IPS-18a (cell line): ENCODE data around the gene TCTN3.
"Not testable (repeated sequence)": the region's sequence is repeated elsewhere in the genome, so short reads cannot be mapped to it uniquely, and the experiment has no call there.

ENCODE experiments used
- H3K27ac ChIP-seq: one replicate; pipeline ENCODE4 v1.5.1; 2013; ENCODE audit warnings: low read length
- H3K27me3 ChIP-seq: one replicate; pipeline ENCODE4 v1.6.1; 2013; ENCODE audit warnings: mild to moderate bottlenecking, low read length; ENCODE audit not compliant: control insufficient read depth, insufficient read depth
- H3K36me3 ChIP-seq: one replicate; pipeline ENCODE4 v1.6.1; 2013; ENCODE audit warnings: low read depth, low read length; ENCODE audit not compliant: control insufficient read depth
- H3K4me1 ChIP-seq: one replicate; pipeline ENCODE4 v1.6.1; 2013; ENCODE audit warnings: low read depth, low read length; ENCODE audit not compliant: control insufficient read depth
- H3K4me3 ChIP-seq: one replicate; pipeline ENCODE4 v1.5.1; 2013; ENCODE audit warnings: low read length
- H3K9ac ChIP-seq: one replicate; pipeline ENCODE4 v1.6.1; 2013; ENCODE audit warnings: mild to moderate bottlenecking, low read length, moderate library complexity
- H3K9me3 ChIP-seq: one replicate; pipeline ENCODE4 v1.6.1; 2013; ENCODE audit warnings: low read depth, low read length; ENCODE audit not compliant: control insufficient read depth

Gene TCTN3, protein sequence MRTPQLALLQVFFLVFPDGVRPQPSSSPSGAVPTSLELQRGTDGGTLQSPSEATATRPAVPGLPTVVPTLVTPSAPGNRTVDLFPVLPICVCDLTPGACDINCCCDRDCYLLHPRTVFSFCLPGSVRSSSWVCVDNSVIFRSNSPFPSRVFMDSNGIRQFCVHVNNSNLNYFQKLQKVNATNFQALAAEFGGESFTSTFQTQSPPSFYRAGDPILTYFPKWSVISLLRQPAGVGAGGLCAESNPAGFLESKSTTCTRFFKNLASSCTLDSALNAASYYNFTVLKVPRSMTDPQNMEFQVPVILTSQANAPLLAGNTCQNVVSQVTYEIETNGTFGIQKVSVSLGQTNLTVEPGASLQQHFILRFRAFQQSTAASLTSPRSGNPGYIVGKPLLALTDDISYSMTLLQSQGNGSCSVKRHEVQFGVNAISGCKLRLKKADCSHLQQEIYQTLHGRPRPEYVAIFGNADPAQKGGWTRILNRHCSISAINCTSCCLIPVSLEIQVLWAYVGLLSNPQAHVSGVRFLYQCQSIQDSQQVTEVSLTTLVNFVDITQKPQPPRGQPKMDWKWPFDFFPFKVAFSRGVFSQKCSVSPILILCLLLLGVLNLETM

GRCh38 chr10:95693668-95694534 is at the start of gene TCTN3:
Gene TCTN3, minus strand, starts transcription at chr10:95693927. Its CDS starts 28 bp downstream, at chr10:95693899.
- H3K4me1 ChIP-seq: peaks cover 4% of the 10 kb centered on the region
- H3K36me3 ChIP-seq: peaks cover 26% of the 10 kb centered on the region
- no peaks in the 10 kb centered on the region for H3K9me3 ChIP-seq
- peak within 1 kb of the TSS; percentile 97 for H3K9ac ChIP-seq
- H3K27ac ChIP-seq: peak within 1 kb of the TSS; percentile 89
- no peaks in the 10 kb centered on the region for H3K27me3 ChIP-seq
- peak within 1 kb of the TSS; percentile 97 for H3K4me3 ChIP-seq

DNA sequence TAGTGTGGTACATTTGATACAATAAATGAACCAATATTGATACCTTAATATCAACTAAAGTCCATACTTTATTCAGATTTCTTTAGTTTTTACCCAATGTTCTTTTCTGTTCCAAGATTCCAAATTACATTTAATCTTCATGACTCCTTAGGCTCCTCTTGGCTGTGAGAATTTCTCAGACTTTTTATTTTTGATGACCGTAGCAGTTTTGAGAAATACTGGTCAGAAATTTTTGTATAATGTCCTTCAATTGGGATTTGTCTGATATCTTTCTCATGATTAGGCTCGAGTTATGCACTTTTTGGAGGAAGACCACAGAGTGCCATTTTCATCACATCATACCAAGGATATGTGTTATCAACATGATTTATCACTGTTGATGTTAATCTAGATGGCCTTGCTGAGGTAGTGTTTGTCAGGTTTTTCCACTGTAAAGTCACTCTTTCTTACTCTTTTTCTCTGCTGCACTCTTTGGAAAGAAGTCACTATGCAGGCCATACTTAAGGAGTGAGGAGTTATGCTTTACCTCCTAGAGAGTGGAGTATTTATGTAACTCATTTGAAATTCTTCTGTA is 49.3 kb upstream of the TCTN3 start:
- no peaks in the 10 kb centered on the region for H3K27me3 ChIP-seq
- H3K4me1 ChIP-seq: no peaks in the 10 kb centered on the region
- no peak overlapping the region for H3K9ac ChIP-seq
- no peak overlapping the region for H3K4me3 ChIP-seq
- H3K36me3 ChIP-seq: no peaks in the 10 kb centered on the region
- H3K9me3 ChIP-seq: no peaks in the 10 kb centered on the region
- H3K27ac ChIP-seq: no peak overlapping the region

DNA sequence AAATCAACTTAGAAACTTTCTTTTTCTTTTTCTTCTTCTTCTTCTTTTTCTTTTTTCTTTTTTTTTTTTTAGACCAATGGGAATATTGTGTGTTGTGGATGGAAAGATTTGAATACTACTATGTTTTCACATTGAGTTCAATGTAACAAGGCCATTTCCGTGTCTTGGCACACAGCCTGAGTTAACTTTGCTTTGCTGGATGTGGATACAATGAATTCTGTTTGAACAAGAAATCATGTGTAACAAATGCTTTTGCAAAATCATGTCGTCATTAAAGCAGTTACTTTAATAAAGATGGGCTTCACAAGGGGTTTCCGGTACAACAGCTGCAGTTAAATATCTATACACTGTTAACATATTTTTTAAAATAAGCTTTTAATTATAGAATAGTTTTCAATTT is 48.8 kb upstream of the TCTN3 start:
- H3K9me3 ChIP-seq: no peaks in the 10 kb centered on the region
- H3K36me3 ChIP-seq: no peaks in the 10 kb centered on the region
- no peaks in the 10 kb centered on the region for H3K4me1 ChIP-seq
- no peak overlapping the region for H3K9ac ChIP-seq
- H3K4me3 ChIP-seq: no peak overlapping the region
- H3K27ac ChIP-seq: no peak overlapping the region
- no peaks in the 10 kb centered on the region for H3K27me3 ChIP-seq

DNA sequence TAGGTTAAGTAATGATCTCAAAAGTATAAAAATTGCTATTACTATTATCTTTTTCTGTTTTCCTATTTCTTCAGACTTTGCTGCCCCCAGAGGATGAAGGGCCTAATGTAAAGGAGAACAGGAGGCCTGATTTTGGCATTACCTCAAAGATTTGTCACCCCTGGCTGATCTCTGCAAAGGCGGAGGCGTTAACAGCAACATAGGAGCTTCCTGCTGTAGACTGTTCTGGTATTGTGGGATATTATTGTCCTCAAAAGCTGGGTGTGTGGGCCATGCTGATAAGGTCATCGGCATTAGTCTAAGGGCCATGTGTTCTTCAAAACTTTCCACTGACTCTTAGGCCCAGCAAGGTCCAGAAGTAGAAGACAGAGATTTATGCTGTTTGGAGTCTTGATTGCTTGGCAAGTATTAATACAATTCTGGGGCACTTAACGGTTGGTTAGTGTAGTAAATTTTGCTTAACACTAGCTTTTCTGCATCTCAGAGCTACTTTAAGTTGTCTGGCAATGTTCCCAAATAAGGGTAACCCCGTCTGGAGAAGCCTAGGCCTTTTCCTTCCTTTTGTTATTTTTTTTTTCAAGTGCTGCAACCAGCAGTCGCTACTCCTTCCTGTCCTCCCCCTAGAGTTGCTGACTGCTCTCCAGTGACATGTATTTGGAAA is 48.2 kb upstream of the TCTN3 start:
- no peaks in the 10 kb centered on the region for H3K27me3 ChIP-seq
- no peak overlapping the region for H3K27ac ChIP-seq
- no peak overlapping the region for H3K4me3 ChIP-seq
- no peak overlapping the region for H3K9ac ChIP-seq
- H3K36me3 ChIP-seq: no peaks in the 10 kb centered on the region
- no peaks in the 10 kb centered on the region for H3K4me1 ChIP-seq
- no peaks in the 10 kb centered on the region for H3K9me3 ChIP-seq

DNA sequence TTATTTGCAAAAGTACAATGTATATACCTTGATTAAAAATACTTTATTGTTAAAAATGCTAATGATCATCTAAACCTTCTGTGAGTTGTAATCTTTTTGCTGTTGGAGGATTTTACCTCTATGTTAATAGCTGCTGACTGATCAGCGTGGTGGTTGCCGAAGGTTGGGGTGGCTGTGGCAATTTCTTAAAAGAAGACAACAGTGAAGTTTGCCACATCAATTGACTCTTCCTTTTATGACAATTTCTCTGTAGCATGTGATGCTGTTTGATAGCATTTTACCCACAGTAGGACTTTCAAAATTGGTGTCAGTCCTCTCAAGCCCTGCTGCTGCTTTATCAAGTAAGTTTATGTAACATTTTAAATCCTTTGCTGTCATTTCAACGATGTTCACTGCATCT is 45.3 kb upstream of the TCTN3 start:
- no peak overlapping the region for H3K27ac ChIP-seq

DNA sequence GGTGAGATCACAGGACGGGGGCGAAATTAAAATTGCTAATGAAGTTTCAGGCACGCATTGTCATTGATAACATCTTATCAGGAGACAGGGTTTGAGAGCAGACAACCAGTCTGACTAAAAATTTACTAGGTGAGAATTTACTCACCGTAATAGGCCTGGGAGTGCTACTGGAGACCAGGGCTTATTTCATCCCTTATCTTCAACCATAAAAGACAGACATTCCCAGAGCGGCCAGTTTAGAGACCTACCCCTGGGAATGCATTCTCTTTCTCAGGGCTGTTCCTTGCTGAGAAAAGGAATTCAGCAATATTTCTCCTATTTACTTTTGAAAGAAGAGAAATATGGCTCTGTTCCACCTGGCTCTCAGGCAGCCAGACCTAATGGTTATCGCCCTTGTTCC is 39.2 kb upstream of the TCTN3 start:
- H3K9me3 ChIP-seq: peaks cover 10% of the 10 kb centered on the region
- H3K9ac ChIP-seq, H3K27ac ChIP-seq, H3K4me3 ChIP-seq, H3K27me3 ChIP-seq, H3K4me1 ChIP-seq, H3K36me3 ChIP-seq: not testable (repeated sequence)

More for the DNA sequence above, 45.3 kb upstream of the TCTN3 start:
- Histone ChIP-seq H3K27me3 (no peaks in the 10 kb centered on the region), H3K36me3 (no peaks in the 10 kb centered on the region), H3K4me3 (no peak overlapping the region), H3K4me1 (no peaks in the 10 kb centered on the region), H3K9me3 (no peaks in the 10 kb centered on the region), H3K9ac (no peak overlapping the region)

GRCh38 chr10:95730233-95730632 is 36.5 kb upstream of the TCTN3 start:
- Histone ChIP-seq H3K27ac (no peak overlapping the region), H3K27me3 (no peaks in the 10 kb centered on the region), H3K9me3 (peaks cover 10% of the 10 kb centered on the region), H3K4me1 (no peaks in the 10 kb centered on the region), H3K36me3 (no peaks in the 10 kb centered on the region), H3K4me3 (no peak overlapping the region), H3K9ac (no peak overlapping the region)

- Histone ChIP-seq H3K27ac (no peak overlapping the region), H3K4me1 (no peaks in the 10 kb centered on the region), H3K4me3 (no peak overlapping the region), H3K9me3 (peaks cover 10% of the 10 kb centered on the region), H3K9ac (no peak overlapping the region), H3K27me3 (no peaks in the 10 kb centered on the region), H3K36me3 (no peaks in the 10 kb centered on the region)
Measured at GRCh38 chr10:95729323-95730055, 35.8 kb upstream of the TCTN3 start.

DNA sequence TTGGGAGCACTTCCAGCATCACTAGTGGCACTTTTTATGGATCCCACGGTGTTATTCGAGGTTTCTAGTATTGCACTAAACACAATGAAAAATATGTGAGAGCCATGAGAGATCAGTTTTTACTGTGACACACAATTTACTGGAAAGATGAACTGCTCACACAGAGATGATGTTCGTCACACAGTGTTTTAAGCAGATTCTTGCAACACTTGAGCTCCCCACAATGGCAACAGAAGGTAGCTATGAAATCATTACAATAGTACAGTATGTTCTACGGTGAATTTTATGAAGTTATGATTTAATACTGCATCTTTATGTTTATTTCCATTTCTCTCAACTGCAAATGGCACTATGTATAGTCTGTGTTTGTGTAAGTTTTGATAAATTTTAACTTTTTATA is 34.8 kb upstream of the TCTN3 start:
- Histone ChIP-seq H3K9me3 (peaks cover 10% of the 10 kb centered on the region), H3K27ac (no peak overlapping the region), H3K9ac (no peak overlapping the region), H3K36me3 (no peaks in the 10 kb centered on the region), H3K27me3 (no peaks in the 10 kb centered on the region), H3K4me3 (no peak overlapping the region), H3K4me1 (no peaks in the 10 kb centered on the region)

- H3K27ac ChIP-seq, H3K9me3 ChIP-seq, H3K27me3 ChIP-seq, H3K36me3 ChIP-seq, H3K9ac ChIP-seq, H3K4me1 ChIP-seq, H3K4me3 ChIP-seq: not testable (repeated sequence)
Measured at GRCh38 chr10:95722496-95722895, 28.8 kb upstream of the TCTN3 start.
